Fibroblast of lung (primary cell): ENCODE data around the gene ZNF697. TPM values are rescaled to one million over a fixed set of nuclear protein-coding genes. Genes with fewer than 3 reads are reported as not detected.

Experiments used
- DNase-seq, 2 donors: peaks; one replicate each; pipeline versions ENCODE4 v3.0.0 to v3.0.0-alpha.2; 2010; ENCODE audit warnings: low read depth in 2 of 2
- H2AFZ ChIP-seq: 2 replicates; pipeline ENCODE4 v1.5.1; 2012; ENCODE audit warnings: low read length, control low read depth, inconsistent platforms
- H3K27ac ChIP-seq: 2 replicates; pipeline ENCODE4 v1.5.1; 2011; ENCODE audit warnings: low read length, control low read depth; ENCODE audit not compliant: insufficient read depth
- H3K27me3 ChIP-seq: 2 replicates; pipeline ENCODE4 v1.5.1; 2011; ENCODE audit warnings: mild to moderate bottlenecking, low read length; ENCODE audit not compliant: control insufficient read depth, insufficient read depth
- H3K36me3 ChIP-seq: 2 replicates; pipeline ENCODE4 v1.5.1; 2011; ENCODE audit warnings: low read length; ENCODE audit not compliant: control insufficient read depth, insufficient read depth
- H3K4me1 ChIP-seq: 2 replicates; pipeline ENCODE4 v1.5.1; 2011; ENCODE audit warnings: low read length; ENCODE audit not compliant: control insufficient read depth, insufficient read depth; ENCODE audit errors: extremely low read depth
- H3K4me2 ChIP-seq: 2 replicates; pipeline ENCODE4 v1.5.1; 2011; ENCODE audit warnings: low read length, control low read depth; ENCODE audit not compliant: insufficient read depth; ENCODE audit errors: extremely low read depth
- H3K4me3 ChIP-seq, 4 experiments: fragments of 200-600 bp in 1 of 4; sonication (generic) in 1 of 4; replicated peaks in 1 of 4; 2 replicates each; pipeline ENCODE4 v1.5.1; 2011 to 2016; ENCODE audit warnings: low read length in 4 of 4, low read depth in 3 of 4, mild to moderate bottlenecking in 3 of 4, control low read depth in 2 of 4, inconsistent platforms in 1 of 4, mixed read lengths in 1 of 4; ENCODE audit not compliant: insufficient read depth in 1 of 4; ENCODE audit errors: control extremely low read depth in 1 of 4
- H3K79me2 ChIP-seq: 2 replicates; pipeline ENCODE4 v1.5.1; 2012; ENCODE audit warnings: mild to moderate bottlenecking, low read length, inconsistent platforms; ENCODE audit not compliant: control insufficient read depth, insufficient read depth
- H3K9ac ChIP-seq: 2 replicates; pipeline ENCODE4 v1.5.1; 2011; ENCODE audit warnings: mild to moderate bottlenecking, low read length, control low read depth; ENCODE audit not compliant: insufficient read depth
- H3K9me3 ChIP-seq: 2 replicates; pipeline ENCODE4 v1.5.1; 2012; ENCODE audit warnings: low read depth, low read length; ENCODE audit not compliant: control insufficient read depth, insufficient read depth
- H4K20me1 ChIP-seq: 2 replicates; pipeline ENCODE4 v1.5.1; 2011; ENCODE audit warnings: low read length; ENCODE audit not compliant: control insufficient read depth, insufficient read depth; ENCODE audit errors: extremely low read depth
- EZH2 ChIP-seq: IDR thresholded peaks from 2 replicates; pipeline ENCODE4 v1.5.1; 2012; ENCODE audit warnings: low read length, control low read depth, mild to moderate bottlenecking; ENCODE audit errors: missing control alignments
- polyA plus RNA-seq, 2 donors: library from polyadenylated mRNA; depleted of rRNA in 1 of 2; stranded (reverse) in 1 of 2; unstranded in 1 of 2; fragments of >200 nt; gene quantifications; 2 replicates each; pipeline ENCODE4 v1.2.1, GENCODE V29; 2011 to 2012; ENCODE audit warnings: missing spikeins in 1 of 2
- total RNA-seq: library from RNA; depleted of rRNA; stranded (reverse); fragments of >200 nt; gene quantifications from 2 replicates; pipeline ENCODE4 v1.2.1, GENCODE V29; 2014
- TF ChIP-seq, protein P1 (sequence below), 2 donors: IDR thresholded peaks in 1 of 2; conservative IDR thresholded peaks in 1 of 2; 1 replicate in 1 of 2; 2 replicates in 1 of 2; pipeline ENCODE4 v1.5.1; 2011 to 2012; ENCODE audit warnings: low read length in 2 of 2, control low read depth in 1 of 2, inconsistent platforms in 1 of 2, low read depth in 1 of 2, mild to moderate bottlenecking in 1 of 2

The ZNF697 gene
- total and polyA plus RNA-seq, 2 donors (not counting 1 experiment from before 2014, with no cell fraction given): 9.6 to 23.0 TPM

DNA sequence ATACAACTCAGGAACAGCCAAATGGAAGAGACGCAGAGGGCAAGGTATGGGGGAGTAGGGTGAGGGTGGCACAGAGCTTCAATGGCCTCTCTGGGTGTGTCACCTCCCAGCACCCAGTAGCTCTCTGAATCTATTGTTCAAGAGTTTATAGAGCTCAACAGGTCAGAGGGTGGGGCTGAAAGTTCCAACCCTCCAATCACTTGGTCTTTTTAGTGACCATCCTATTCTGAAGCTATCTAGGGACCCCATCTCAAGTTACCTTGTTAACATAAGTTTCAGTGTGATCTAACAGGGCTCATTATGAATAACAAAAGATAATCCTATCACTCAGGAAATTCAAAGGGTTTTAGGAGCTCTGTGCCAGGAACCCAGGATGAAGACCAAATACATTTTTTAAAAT is 31.2 kb upstream of the ZNF697 start:
- no peaks in the 10 kb centered on the region for H3K36me3 ChIP-seq
- no peak overlapping the region for H3K9ac ChIP-seq
- no peaks in the 10 kb centered on the region for H4K20me1 ChIP-seq
- no peak overlapping the region for H3K27ac ChIP-seq
- H2AFZ ChIP-seq: no peak overlapping the region
- no peak overlapping the region for H3K4me3 ChIP-seq
- peaks cover 9% of the 10 kb centered on the region for H3K4me1 ChIP-seq
- H3K27me3 ChIP-seq: peaks cover 2% of the 10 kb centered on the region
- no peaks in the 10 kb centered on the region for H3K79me2 ChIP-seq
- TF ChIP-seq, protein P1, sequence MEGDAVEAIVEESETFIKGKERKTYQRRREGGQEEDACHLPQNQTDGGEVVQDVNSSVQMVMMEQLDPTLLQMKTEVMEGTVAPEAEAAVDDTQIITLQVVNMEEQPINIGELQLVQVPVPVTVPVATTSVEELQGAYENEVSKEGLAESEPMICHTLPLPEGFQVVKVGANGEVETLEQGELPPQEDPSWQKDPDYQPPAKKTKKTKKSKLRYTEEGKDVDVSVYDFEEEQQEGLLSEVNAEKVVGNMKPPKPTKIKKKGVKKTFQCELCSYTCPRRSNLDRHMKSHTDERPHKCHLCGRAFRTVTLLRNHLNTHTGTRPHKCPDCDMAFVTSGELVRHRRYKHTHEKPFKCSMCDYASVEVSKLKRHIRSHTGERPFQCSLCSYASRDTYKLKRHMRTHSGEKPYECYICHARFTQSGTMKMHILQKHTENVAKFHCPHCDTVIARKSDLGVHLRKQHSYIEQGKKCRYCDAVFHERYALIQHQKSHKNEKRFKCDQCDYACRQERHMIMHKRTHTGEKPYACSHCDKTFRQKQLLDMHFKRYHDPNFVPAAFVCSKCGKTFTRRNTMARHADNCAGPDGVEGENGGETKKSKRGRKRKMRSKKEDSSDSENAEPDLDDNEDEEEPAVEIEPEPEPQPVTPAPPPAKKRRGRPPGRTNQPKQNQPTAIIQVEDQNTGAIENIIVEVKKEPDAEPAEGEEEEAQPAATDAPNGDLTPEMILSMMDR (conservative IDR thresholded peaks at IDR 0.05 in 1 of 2, IDR thresholded peaks at IDR 0.05 in 1 of 2; ENCODE audit: low read depth in 1 of 2, low read length in 2 of 2): no peak
- no peak for TF ChIP-seq EZH2
- H3K4me2 ChIP-seq: no peak overlapping the region
- no peaks in the 10 kb centered on the region for H3K9me3 ChIP-seq
- no peak for DNase-seq

DNA sequence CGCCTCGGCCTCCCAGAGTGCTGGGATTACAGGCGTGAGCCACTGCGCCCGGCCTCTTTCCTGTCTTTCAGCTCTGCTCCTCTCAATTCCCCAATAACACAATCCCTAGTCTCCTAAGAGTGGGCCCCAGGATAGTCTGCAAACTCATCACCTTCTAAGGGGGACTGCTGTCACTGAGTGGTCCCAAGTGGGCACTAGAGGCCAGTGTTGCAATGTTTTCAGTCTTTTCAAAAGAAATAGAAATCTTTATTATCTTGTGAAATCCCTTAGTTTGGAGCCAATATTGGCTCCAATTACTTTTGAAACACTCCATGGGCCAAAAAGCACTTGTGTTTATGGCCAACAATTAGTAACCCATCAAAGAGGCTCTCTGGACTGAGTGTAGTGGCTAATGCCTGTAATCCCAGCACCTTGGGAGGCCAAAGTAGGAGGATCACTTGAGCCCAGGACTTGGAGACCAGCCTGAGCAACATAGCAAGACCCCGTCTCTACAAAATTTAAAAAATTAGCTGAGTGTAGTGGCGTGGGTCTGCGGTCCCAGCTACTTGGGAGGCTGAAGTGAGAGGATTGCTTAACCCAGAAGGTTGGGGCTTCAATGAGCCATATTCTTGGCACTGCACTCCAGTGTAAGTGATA is 28.6 kb upstream of the ZNF697 start:
- H3K27ac ChIP-seq: no peak overlapping the region
- H3K4me1 ChIP-seq: peaks cover 17% of the 10 kb centered on the region
- H3K36me3 ChIP-seq: no peaks in the 10 kb centered on the region
- no peaks in the 10 kb centered on the region for H3K27me3 ChIP-seq
- DNase-seq: peak in 1 of 2 donors; percentile 35
- no peaks in the 10 kb centered on the region for H3K79me2 ChIP-seq
- H3K9me3 ChIP-seq: no peaks in the 10 kb centered on the region
- no peak overlapping the region for H3K4me3 ChIP-seq
- no peaks in the 10 kb centered on the region for H4K20me1 ChIP-seq
- no peak overlapping the region for H3K9ac ChIP-seq
- no peak overlapping the region for H2AFZ ChIP-seq
- no peak overlapping the region for H3K4me2 ChIP-seq
- TF ChIP-seq, protein P1 (conservative IDR thresholded peaks at IDR 0.05 in 1 of 2, IDR thresholded peaks at IDR 0.05 in 1 of 2; ENCODE audit: low read depth in 1 of 2, low read length in 2 of 2): peak; percentile 6 to 20
- no peak for TF ChIP-seq EZH2

DNA sequence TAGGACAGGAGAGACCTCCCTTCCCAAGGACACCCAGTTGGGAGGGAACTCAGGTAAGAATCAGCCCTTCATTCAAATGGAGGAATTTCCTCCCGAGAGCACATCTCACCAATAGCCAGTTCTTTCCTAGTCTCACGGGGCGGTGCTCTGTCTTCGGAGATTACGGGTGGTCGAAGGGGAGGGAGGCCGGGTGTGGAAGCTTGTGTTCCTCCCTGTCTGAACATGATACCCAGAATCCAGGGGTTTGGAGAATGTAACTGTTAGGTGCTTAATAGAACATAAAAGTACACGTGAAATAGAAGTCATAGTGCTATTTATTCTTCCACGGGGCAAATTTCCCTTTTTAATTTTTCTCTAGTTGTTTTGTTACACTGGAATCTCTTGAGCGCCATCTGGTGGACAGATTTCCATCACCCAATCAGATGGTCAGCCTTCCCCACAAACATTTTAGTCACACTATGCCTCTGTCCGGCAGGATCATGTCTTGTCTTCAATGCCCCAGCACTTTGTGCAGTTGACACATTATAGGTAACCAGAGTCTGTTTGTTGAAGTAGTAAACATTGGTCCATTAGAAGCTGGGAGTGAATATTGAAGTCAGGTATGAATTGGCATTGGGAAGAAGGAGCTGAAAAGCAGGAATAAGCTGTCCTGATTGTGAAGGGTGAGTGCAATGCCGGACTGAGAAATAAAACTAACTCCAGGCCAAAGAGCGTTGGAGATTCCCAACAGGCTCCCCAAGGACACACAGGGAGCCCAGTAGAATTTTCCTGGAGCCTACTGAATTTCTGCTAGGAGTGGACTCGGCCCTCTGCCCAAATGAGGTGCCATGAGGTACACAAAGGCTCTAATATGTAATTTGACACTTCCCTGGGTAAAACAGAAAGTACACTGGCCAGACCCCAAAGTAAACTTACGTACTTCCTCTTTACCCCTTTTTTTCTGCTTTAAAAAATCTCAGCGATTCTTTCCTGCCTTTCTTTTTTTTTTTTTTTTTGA is 27.6 kb upstream of the ZNF697 start:
- Histone ChIP-seq H2AFZ (peak overlapping the region; percentile 95), H3K9ac (peak overlapping the region; percentile 51), H3K4me3 (peak overlapping the region; percentile 55 to 78 (median 66)), H3K27me3 (no peaks in the 10 kb centered on the region), H3K36me3 (no peaks in the 10 kb centered on the region), H3K79me2 (no peaks in the 10 kb centered on the region), H3K9me3 (no peaks in the 10 kb centered on the region), H3K4me2 (peak overlapping the region; percentile 99), H3K27ac (peak overlapping the region; percentile 46), H4K20me1 (no peaks in the 10 kb centered on the region), H3K4me1 (peaks cover 17% of the 10 kb centered on the region)
- peak; percentile 76 to 92 for DNase-seq
- TF ChIP-seq EZH2: no peak
- TF ChIP-seq, protein P1 (conservative IDR thresholded peaks at IDR 0.05 in 1 of 2, IDR thresholded peaks at IDR 0.05 in 1 of 2; ENCODE audit: low read depth in 1 of 2, low read length in 2 of 2): peak; percentile 79 to 80
